Esophagus muscularis mucosa (tissue), 3 donors: ENCODE data around the gene MBD3.

ENCODE experiments used
- POLR2A ChIP-seq: fragments of 450-650 bp; IDR thresholded peaks from one replicate; pipeline ENCODE4 v1.6.1; 2017; ENCODE audit warnings: antibody characterized with exemption, moderate library complexity, mild to moderate bottlenecking, low read depth
- POLR2AphosphoS5 ChIP-seq, 2 donors: sonication (generic); formaldehyde crosslinking; IDR thresholded peaks; one replicate each; pipeline ENCODE4 v1.6.1; 2017; ENCODE audit warnings: antibody characterized with exemption in 2 of 2
- TF ChIP-seq, protein P1 (sequence below), 3 experiments: fragments of 200-600 bp in 2 of 3; fragments of 450-650 bp in 1 of 3; sonication (generic) in 2 of 3; IDR thresholded peaks; one replicate each; pipeline ENCODE4 v1.5.1; 2017 to 2019; ENCODE audit warnings: antibody characterized with exemption in 3 of 3, mild to moderate bottlenecking in 2 of 3, moderate library complexity in 1 of 3

DNA sequence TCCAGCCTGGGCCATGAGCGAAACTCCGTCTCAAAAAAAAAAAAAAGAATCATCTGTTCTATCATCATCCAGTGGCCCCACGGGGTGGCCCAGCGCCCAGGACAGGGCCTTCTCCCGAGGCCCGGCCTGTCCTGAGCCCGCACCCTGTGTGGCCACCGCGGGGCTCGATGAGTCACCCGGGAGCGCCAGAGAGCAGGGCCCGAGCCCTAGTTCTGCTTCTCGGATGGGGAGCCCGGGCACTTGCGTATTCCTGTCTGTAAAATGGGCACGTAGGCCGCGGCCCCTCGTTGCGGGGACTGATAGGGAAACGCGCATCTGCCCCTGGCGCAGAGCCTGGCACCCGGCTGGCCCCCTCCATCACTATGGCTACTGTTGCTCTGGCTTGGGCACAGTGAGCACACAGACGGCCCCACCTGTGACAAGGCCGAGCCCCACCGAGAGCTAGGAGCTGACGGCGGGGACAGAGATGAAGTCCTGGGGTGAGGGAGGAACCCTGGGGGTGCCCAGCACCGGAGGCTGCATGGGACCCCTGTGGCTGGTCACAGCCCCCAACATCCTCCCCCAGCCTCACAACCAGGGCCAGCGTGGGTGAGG is 33.8 kb upstream of the MBD3 start:
- TF ChIP-seq POLR2A (no peak), POLR2AphosphoS5 (IDR thresholded peaks at IDR 0.05) (no peak)
- TF ChIP-seq, protein P1, sequence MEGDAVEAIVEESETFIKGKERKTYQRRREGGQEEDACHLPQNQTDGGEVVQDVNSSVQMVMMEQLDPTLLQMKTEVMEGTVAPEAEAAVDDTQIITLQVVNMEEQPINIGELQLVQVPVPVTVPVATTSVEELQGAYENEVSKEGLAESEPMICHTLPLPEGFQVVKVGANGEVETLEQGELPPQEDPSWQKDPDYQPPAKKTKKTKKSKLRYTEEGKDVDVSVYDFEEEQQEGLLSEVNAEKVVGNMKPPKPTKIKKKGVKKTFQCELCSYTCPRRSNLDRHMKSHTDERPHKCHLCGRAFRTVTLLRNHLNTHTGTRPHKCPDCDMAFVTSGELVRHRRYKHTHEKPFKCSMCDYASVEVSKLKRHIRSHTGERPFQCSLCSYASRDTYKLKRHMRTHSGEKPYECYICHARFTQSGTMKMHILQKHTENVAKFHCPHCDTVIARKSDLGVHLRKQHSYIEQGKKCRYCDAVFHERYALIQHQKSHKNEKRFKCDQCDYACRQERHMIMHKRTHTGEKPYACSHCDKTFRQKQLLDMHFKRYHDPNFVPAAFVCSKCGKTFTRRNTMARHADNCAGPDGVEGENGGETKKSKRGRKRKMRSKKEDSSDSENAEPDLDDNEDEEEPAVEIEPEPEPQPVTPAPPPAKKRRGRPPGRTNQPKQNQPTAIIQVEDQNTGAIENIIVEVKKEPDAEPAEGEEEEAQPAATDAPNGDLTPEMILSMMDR (IDR thresholded peaks at IDR 0.05) = no peak
